NOMO-1 treated with DMSO at 0.1 percent for 48 hours (cell line): ENCODE results near the gene S100A14.

Experiments used
- DNase-seq: peaks from one replicate; lab custom pipeline; 2025; ENCODE audit not compliant: unreplicated experiment; lab: John Stamatoyannopoulos, UW

Gene S100A14

GRCh38 chr1:153616917-153617311, 789 bp upstream of the S100A14 start:
- DNase-seq = no peak

GRCh38 chr1:153615406-153615805, 719 bp downstream of the S100A14 start:
- DNase-seq = no peak

- DNase-seq = no peak
Measured at GRCh38 chr1:153614906-153615305, 1.2 kb downstream of the S100A14 start.

- DNase-seq = no peak
Measured at GRCh38 chr1:153614189-153614900, 1.8 kb downstream of the S100A14 start.

GRCh38 chr1:153613406-153613805, 2.7 kb downstream of the S100A14 start:
- no peak for DNase-seq

- no peak for DNase-seq
Measured at GRCh38 chr1:153612755-153613331, 3.3 kb downstream of the S100A14 start, which contains the start of gene S100A16. Gene S100A16, minus strand, starts transcription at chr1:153613137. Its CDS starts 4,986 bp downstream, at chr1:153608151.

GRCh38 chr1:153612111-153612754, 3.9 kb downstream of the S100A14 start:
- DNase-seq = no peak

- no peak for DNase-seq
Measured at GRCh38 chr1:153611356-153611755, 4.8 kb downstream of the S100A14 start.

- peak; percentile 15 for DNase-seq
Measured at GRCh38 chr1:153610811-153611301, 5.3 kb downstream of the S100A14 start.

- no peak for DNase-seq
Measured at GRCh38 chr1:153610334-153610733, 5.8 kb downstream of the S100A14 start.

GRCh38 chr1:153609585-153609907, 6.6 kb downstream of the S100A14 start:
- no peak for DNase-seq

GRCh38 chr1:153608742-153609584, 7.2 kb downstream of the S100A14 start:
- DNase-seq = no peak

GRCh38 chr1:153608089-153608682, 7.9 kb downstream of the S100A14 start:
- no peak for DNase-seq

GRCh38 chr1:153607381-153607780, 8.7 kb downstream of the S100A14 start:
- DNase-seq = no peak

- DNase-seq = no peak
Measured at GRCh38 chr1:153606194-153606593, 9.9 kb downstream of the S100A14 start.

GRCh38 chr1:153602749-153603148, 13.4 kb downstream of the S100A14 start:
- DNase-seq = no peak

- no peak for DNase-seq
Measured at GRCh38 chr1:153599847-153600246, 16.3 kb downstream of the S100A14 start.

GRCh38 chr1:153598309-153599172, 17.6 kb downstream of the S100A14 start:
- DNase-seq = peak; percentile 99

- DNase-seq = peak; percentile 36
Measured at GRCh38 chr1:153597206-153597605, 18.9 kb downstream of the S100A14 start.

- DNase-seq = no peak
Measured at GRCh38 chr1:153592748-153593147, 23.4 kb downstream of the S100A14 start.
